WI38 (cell line): ENCODE results near the gene KCNA10.

ENCODE experiments used
- H3K4me3 ChIP-seq: 2 replicates; pipeline ENCODE4 v1.5.1; 2011; ENCODE audit warnings: low read depth, mild to moderate bottlenecking, control low read depth, low read length
- TF ChIP-seq, protein P1 (sequence below): IDR thresholded peaks from 2 replicates; pipeline ENCODE4 v1.5.1; 2012; ENCODE audit warnings: low read depth, mild to moderate bottlenecking, control low read depth, low read length

KCNA10 gene

DNA sequence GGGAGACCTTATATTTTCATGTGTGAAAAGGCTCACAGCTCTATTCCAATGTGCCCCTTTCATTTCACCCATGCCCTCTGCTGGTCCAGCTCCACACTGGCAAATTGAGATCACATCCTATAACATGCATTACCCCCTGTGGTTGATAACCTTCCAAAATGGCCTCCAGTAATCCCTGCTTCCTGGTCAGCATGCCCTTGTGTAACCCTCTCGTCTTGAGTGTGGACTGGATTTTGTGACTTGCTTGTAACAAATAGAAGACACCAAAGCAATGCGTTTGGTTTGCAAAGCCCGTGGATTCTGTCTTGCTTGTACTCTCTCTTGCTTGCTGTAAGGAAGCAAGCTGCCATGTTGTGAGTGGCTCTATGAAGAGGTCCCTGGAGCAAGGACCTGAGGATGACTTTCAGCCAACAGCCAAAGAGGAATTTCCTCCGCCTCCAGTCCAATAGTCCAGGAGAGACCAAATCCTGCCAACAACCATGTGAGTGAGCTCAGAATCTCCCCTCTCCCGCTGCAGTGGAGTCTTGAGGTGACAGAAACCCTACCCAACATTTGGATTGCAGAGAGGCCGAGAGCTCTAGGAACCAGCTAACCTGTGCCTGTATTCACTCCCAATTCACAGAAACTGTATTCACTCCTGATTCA lies 17.4 kb downstream of the KCNA10 start:
- no peak overlapping the region for H3K4me3 ChIP-seq
- TF ChIP-seq, protein P1, sequence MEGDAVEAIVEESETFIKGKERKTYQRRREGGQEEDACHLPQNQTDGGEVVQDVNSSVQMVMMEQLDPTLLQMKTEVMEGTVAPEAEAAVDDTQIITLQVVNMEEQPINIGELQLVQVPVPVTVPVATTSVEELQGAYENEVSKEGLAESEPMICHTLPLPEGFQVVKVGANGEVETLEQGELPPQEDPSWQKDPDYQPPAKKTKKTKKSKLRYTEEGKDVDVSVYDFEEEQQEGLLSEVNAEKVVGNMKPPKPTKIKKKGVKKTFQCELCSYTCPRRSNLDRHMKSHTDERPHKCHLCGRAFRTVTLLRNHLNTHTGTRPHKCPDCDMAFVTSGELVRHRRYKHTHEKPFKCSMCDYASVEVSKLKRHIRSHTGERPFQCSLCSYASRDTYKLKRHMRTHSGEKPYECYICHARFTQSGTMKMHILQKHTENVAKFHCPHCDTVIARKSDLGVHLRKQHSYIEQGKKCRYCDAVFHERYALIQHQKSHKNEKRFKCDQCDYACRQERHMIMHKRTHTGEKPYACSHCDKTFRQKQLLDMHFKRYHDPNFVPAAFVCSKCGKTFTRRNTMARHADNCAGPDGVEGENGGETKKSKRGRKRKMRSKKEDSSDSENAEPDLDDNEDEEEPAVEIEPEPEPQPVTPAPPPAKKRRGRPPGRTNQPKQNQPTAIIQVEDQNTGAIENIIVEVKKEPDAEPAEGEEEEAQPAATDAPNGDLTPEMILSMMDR, result no peak

DNA sequence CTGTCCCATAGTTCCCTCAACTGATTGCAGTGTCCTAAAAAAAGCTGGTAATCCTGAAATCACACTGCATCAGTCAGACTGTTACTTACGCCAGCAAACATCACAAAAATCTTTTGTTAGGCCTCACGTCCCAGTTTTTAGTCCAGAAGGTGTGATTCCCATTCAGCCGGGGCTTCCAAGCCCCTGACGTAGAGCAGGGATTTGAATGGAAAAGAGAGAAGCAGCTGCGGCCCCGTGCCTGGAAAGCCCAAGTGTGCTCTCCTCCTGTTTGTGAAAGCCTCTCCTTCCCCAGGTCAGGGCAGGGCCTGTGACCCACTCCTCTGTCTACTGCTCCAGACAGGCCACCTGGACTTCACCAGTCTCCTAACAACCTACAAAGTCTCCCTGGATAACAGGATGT lies 20.7 kb downstream of the KCNA10 start:
- TF ChIP-seq, protein P1, result no peak
- no peak overlapping the region for H3K4me3 ChIP-seq

DNA sequence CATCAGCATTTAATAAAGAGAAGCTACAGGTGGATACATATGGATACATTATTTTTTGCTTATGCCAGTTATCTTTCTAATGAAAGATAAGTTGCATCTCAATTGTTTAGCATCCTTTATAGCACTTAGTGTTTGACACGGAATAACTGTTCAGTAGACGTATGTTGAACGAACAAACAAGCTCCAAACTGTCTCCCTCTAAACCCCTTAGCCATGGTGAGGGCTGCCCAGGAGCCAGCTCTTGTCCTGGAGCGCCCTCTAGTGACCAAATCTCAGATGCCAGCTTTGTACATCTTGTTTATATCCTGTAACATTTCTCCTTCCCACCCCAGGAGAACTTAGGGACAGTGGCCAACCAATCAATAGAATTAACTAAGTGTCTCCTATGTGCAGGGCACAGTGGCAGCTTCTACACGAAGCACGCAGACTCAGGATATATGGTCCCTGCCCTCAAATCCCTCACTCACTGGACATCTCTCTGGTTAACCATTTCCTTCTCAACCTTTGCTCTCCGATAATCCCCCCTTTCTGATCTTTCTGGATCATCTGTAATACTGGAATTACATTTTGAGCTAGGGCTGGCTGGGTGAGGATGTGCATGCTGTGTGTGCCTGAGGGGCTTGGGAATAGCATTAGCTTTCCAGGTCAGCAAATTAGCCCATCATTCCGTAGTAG lies 22.9 kb downstream of the KCNA10 start:
- no peak overlapping the region for H3K4me3 ChIP-seq
- TF ChIP-seq, protein P1, result peak; percentile 85

DNA sequence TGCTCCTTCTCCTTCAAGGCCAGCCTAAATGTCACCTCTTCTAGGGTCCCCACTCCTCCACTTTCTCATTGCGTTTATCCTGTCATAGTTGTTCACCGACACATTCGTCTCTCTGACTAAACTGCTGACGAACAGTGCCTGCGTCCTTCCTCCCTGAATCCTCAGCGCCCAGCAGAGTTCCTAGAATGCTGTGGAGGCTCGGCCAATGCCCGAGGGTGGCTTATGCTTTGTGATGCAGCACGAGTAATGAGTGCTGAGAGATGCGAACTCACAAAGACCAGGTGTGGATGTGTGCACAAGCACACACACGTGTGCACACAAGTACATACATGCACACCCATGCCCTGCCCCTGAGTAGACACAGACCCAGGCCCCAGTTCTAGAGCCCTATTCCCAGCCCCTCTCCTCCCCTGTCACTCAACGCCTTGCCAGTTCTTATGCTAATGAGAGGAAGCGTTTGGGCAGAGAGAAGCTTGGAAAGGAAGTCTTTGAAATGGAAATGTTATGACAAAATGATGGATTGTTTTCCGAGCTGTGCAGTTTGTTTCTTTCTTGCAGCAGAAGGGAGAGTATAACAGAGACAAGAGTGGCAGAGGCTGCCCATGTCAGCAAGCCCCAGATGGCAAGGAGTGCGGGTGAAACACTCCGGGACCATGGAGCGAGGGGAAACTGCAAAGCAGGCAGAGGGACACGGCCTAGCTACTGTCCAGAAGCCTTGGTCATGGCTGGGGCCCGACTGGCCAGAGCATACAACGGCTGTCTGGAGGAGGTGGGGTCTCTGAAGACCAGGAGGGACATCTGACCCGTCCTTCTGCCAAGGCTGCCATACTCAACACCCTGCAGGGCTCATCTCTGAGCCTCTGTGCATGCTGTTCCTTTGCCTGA lies 24.2 kb downstream of the KCNA10 start:
- no peak overlapping the region for H3K4me3 ChIP-seq
- TF ChIP-seq, protein P1, result no peak

DNA sequence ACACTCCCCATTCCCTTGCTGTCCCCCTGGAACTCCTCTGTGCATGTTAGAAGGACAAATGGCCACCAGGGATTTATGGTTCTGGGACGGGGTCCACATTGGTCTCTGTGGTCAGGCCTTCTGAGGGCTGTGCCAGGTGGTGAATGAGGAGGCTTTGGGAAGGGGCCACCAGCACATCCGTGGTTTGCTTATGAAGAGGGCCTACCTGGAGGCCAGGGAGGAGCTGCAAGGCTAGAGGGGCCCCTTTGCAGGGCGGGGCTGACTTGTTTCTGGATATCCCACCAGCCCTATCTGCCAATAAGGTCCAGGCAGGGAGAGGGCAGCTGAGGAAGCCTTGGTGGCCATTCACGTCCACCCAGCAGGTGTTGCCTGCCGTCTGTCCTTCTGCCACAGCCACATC lies 24.9 kb downstream of the KCNA10 start:
- TF ChIP-seq, protein P1, result no peak
- no peak overlapping the region for H3K4me3 ChIP-seq

DNA sequence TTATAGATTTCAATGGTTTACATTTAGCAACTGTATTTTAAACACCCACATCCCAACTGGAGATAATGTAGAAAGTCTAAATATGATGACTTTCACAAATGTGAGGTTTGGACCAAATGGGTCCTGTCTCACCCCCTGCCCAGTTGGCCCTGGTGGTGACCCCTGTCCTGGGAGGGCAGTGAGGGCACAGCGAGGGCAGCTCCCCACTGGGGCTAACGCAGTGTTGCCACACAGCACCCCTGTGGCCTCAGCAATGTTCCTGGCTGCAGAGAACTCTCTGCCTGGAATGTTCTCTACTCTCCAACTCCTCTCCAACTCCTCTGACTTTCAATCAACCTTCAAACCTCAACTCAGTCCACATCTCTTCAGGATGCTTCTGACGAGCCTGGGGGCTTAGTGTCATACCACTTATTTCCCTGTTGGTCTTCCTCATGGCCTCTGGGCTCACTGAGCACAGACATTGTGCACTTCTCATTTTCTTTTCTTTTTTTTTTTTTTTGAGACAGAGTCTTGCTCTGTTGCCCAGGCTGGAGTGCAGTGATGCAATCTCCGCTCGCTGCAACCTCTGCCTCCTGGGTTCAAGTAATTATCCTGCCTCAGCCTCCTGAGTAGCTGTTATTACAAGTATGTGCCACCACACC lies 25.8 kb downstream of the KCNA10 start:
- no peak overlapping the region for H3K4me3 ChIP-seq

More for the DNA sequence above, 25.8 kb downstream of the KCNA10 start:
- TF ChIP-seq, protein P1, result no peak
